Retinal pigment epithelial cell (primary cell): ENCODE data around the gene RITA1.

Source experiments
- DNase-seq: peaks from one replicate; pipeline ENCODE4 v3.0.0-alpha.2; 2010; ENCODE audit warnings: low read depth
- H3K4me3 ChIP-seq: 2 replicates; pipeline ENCODE4 v1.5.1; 2011; ENCODE audit warnings: mild to moderate bottlenecking, low read length, control low read depth, moderate library complexity
- CTCF ChIP-seq: conservative IDR thresholded peaks from 2 replicates; pipeline ENCODE4 v1.5.1; 2011; ENCODE audit warnings: low read depth, low read length, control low read depth, inconsistent platforms

Gene RITA1

GRCh38 chr12:113238309-113238708 is 52.8 kb downstream of the RITA1 start:
- no peak for TF ChIP-seq CTCF
- no peak overlapping the region for H3K4me3 ChIP-seq
- DNase-seq = no peak

- TF ChIP-seq CTCF = no peak
- DNase-seq = no peak
- H3K4me3 ChIP-seq = no peak overlapping the region
These were observed 53.8 kb downstream of the RITA1 start for GRCh38 chr12:113239288-113239771.

GRCh38 chr12:113239811-113240331 is 54.4 kb downstream of the RITA1 start:
- TF ChIP-seq CTCF = no peak
- DNase-seq = no peak
- no peak overlapping the region for H3K4me3 ChIP-seq

GRCh38 chr12:113240395-113240794 is 54.9 kb downstream of the RITA1 start:
- no peak overlapping the region for H3K4me3 ChIP-seq
- no peak for DNase-seq
- no peak for TF ChIP-seq CTCF

GRCh38 chr12:113241191-113242025 is 55.9 kb downstream of the RITA1 start:
- no peak for DNase-seq
- TF ChIP-seq CTCF = no peak
- no peak overlapping the region for H3K4me3 ChIP-seq
